Astrocyte of the spinal cord (primary cell): ENCODE results near the gene LRRC19.

Experiments used
- DNase-seq: peaks from one replicate; pipeline ENCODE4 v3.0.0; 2011; ENCODE audit warnings: low read depth, low spot score
- H3K4me3 ChIP-seq: 2 replicates; pipeline ENCODE4 v1.5.1; 2011; ENCODE audit warnings: low read depth, mild to moderate bottlenecking, low read length, moderate library complexity
- CTCF ChIP-seq: IDR thresholded peaks from 2 replicates; pipeline ENCODE4 v1.5.1; 2012; ENCODE audit warnings: low read depth, mild to moderate bottlenecking, low read length, inconsistent platforms
- in situ Hi-C: cut with HindIII; loops from 2 replicates; pipeline ENCODE4 v1.10.0; 2017; ENCODE audit warnings: low sequenced_read_pairs

Gene LRRC19

GRCh38 chr9:27005491-27005890, at the start of gene LRRC19:
Gene LRRC19 (minus strand): TSS chr9:27005672. CDS start chr9:26999694, 5,978 bp downstream.
- DNase-seq: no peak
- no peak for TF ChIP-seq CTCF
- no peak within 1 kb of the TSS for H3K4me3 ChIP-seq
- in situ Hi-C loops: no loop called here

GRCh38 chr9:27054841-27055240, 49.4 kb upstream of the LRRC19 start:
- no peak for TF ChIP-seq CTCF
- in situ Hi-C loops: no loop called here
- H3K4me3 ChIP-seq: no peak overlapping the region
- DNase-seq: no peak

GRCh38 chr9:27054125-27054524, 48.7 kb upstream of the LRRC19 start:
- TF ChIP-seq CTCF: no peak
- in situ Hi-C loops: no loop called here
- DNase-seq: no peak

GRCh38 chr9:27053369-27054022, 48.0 kb upstream of the LRRC19 start:
- in situ Hi-C loops: no loop called here
- no peak for TF ChIP-seq CTCF
- peak; percentile 11 for DNase-seq
- no peak overlapping the region for H3K4me3 ChIP-seq

More at GRCh38 chr9:27054125-27054524, 48.7 kb upstream of the LRRC19 start:
- H3K4me3 ChIP-seq: no peak overlapping the region

GRCh38 chr9:27047136-27047535, 41.7 kb upstream of the LRRC19 start:
- no peak overlapping the region for H3K4me3 ChIP-seq
- in situ Hi-C loops: no loop called here
- no peak for DNase-seq
- no peak for TF ChIP-seq CTCF

- no peak for DNase-seq
- no peak overlapping the region for H3K4me3 ChIP-seq
- in situ Hi-C loops: no loop called here
- no peak for TF ChIP-seq CTCF
Observed at GRCh38 chr9:27043176-27043575, 37.7 kb upstream of the LRRC19 start.
